ENCODE measurements around the gene LENG9.

Gene LENG9

GRCh38 chr19:54436031-54436523 is 27.5 kb downstream of the LENG9 start:
- peak; percentile 52 for DNase-seq

DNA sequence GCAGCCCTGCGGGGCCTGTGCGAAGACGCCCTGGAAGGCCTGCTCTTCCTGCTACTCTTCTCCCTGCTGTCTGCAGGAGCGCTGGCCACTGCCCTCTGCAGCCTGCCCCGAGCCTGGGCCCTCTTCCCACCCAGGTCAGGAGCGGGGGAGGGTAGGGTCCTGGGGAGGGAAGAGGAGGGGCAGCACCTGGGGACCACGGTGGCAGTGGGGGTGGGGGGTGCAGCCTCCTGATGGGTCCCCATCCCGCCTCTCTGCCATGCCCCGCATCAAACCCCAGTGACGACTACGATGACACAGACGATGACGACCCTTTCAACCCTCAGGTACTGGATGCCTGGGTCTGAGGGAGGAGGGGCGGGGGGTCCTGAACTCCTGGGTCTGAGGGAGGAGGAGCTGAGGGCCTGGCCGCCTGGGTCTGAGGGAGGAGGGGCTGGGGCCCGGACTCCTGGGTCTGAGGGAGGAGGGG is 28.0 kb downstream of the LENG9 start:
- peak; percentile 47 for DNase-seq

DNA sequence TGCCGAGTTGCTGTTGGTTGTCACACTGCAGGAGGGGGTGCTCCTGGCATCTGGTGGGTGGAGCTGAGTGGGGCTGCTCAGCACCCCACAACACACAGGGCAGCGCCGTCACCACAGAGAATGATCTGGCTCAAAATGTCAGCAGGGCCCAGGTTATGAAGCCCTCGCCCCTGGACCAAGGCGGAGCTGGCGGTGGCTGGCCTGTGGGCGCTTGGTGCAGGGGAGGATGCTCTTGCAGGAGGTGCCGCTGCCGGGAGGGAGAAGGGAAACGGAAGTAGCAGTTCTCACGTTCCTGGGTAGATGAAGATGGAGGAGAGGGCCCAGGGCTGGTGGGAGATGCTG is 28.7 kb downstream of the LENG9 start:
- DNase-seq = no peak

DNA sequence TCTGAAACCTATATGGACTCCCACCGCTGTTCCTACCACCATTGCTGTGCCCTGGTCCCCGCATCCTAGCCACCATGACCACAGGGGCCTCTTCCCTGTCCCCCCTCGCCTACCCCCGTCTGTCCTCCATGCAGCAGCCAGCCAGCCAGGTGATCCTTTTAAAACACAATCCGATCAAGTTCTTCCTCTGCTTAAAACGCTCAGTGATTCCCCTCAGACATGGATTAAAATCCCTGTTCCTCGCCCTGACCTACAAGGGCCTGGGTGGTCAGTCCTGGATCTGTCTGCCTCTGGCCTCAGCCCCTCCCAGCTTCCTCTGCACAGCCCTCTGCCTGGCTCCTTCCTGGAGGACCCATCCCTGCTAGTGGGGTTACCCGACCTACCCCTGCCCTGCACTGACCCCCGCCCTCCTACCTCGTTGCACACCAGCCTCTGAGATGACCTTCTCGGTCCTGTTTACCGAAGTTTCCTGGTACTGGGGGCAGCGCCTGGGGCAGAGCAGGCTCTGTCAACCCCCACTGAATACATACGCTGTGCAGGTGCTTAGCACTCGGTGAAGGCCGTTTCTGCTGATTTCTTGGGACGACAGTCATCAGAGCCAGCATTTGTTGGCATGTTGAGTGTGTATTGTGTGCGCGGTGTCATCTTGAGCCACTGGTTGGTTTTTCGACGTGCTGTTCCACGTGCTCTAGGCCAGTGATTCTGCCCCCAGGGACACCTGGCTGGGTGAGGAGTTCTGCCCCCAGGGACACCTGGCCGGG is 29.3 kb downstream of the LENG9 start:
- DNase-seq = no peak

GRCh38 chr19:54433697-54434096 is 29.9 kb downstream of the LENG9 start:
- DNase-seq = no peak

DNA sequence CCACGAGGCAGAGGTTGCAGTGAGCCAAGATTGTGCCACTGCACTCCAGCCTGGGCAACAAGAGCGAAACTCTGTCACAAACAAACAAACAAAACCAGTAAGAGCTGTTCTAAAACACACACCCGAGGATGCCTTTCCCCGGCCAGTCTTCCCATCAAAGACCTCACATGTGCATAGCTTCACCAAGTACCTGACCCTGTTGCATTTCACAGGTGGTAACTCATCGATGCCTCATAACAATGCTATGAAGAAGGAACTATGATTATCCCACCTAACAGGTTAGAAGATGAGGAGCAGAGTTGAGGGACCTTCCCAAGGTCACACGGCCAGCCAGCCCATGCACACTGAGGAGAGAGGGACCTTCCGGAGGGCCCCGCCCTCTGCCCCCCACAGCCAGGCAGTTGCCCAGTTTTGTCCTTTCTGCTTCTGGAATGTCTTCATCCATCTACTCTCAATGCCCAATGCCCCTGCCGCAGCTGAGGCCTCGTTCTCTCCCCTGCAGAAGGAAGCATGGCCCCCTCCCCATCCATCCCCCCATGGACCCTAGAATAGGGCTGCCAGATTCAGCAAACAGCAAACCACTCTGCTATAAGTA is 31.3 kb downstream of the LENG9 start:
- no peak for DNase-seq

DNA sequence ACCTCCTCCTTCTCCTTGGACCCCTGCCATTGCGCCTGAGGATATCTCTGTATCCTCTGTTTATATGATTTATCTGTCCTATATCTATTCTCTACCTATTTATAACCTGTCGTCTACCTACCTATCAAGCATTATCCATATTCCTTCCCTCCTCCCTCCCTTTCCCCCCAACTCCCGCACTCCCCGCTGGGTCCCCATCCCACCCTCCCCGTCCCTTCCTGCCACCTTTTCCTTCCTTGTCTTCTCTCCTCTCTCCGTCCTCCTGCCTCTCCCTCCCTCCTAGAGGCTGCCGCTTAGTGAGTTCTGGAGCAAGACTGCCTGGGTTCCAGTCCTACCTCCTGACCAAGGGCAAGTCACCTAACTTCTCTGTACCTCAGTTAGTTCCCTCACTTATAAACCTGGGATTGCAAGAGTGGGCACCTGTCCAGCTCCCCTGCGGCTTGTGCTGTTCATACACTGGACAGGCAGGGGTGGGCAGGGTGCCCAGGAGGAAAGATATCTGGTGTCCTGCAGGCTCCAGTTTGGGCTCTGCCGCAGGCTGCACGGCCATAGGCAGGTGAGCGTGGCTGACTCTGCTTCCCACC is 32.2 kb downstream of the LENG9 start:
- DNase-seq = no peak

DNA sequence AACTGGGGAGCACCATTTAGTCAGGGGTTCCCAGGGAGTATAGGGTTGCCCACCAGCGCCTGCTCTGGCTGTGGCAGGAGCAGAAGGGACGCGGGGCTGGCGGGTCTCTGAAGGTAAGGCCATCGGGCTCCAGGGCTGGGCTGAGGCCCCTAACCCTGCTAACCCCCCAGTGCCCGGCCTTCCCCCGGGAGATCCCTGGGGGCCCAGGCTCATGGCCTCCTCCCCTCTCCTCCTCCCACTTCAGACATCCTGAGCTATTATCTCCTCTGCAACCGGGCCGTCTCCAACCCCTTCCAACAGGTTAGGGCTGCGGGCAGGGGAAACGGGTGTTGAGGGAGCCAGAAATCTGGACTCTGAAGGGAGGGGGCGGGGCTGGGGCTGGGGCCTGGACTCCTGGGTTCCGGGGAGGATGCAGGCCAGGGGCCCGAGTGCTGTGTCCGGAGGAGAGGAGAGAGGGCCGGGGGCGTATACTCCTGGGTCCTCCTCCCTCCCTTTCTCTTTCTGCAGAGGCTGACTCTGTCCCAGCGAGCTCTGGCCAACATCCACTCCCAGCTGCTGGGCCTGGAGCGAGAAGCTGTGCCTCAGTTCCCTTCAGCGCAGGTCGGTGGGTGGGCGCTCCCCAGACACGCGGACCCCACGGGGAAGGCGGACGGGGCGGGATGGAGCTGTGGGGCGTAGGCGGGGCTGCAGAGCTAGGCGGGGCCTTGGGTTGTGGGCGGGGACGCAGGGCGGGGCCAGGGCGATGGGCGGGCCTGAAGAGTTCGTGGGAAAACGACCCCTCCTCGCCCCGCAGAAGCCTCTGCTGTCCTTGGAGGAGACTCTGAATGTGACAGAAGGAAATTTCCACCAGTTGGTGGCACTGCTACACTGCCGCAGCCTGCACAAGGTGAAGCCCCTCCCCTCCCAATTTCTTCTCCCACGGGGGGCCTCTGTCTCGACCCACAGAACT is 33.0 kb downstream of the LENG9 start:
- DNase-seq = peak; percentile 90

- peak; percentile 35 for DNase-seq
These were observed 33.9 kb downstream of the LENG9 start for GRCh38 chr19:54429545-54430227.

- no peak for DNase-seq
These were observed 34.4 kb downstream of the LENG9 start for GRCh38 chr19:54429176-54429495.

DNA sequence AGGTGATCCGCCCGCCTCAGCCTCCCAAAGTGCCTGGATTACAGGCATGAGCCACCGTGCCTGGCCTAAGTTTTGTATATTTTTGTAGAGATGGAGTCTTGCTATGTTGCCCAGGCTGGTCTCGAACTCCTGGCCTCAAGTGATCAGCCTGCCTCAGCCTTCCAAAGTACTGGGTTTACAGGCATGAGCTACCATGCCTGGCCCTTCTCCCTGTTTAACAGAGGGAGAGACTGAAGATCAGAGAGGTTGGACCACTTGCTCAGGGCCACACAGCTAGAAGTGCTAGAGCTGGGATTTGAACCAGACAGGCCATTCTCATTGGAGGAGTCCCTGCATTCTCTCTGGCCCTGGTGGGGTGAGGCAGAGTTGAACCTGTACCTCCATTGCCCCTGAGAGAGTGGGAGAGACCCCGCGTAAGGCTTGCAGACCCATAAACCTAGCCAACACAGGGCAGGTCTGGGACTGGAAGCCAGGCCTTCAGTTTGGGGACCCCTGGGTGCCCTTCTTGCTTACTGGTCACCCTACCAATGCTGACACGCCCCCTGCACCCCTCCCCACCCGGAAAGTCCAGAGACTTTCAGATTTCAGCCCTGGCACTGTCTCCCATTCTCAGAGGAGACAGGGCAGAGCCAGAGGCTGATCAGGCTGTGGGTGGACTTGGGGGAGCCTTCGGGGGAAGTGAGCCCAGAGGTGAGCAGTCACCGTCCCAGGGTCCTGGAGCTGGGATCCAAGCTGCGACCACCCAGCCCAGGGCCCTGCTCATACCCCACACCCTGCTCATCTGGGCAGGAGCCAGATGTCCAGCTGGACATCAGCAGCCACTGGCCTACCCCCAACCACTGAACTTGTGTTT is 35.0 kb downstream of the LENG9 start:
- DNase-seq = no peak

DNA sequence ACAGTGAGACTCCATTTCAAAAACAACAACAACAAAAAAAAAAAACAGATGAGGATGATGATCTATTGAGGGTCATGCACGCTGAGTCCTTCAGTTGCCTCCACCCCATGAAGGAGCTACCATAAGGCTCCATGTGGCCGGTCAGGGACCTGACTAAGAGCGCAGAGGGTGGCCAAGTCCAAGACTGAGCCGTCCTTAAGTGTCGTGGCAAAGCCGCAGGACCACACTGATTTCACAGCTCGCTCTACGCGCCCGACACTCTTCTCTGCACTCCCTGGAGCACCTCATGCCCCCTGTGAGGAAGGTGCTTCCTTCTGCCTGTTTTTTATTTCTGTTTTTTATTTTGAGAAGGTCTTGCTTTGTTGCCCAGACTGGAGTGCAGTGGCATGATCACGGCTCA is 36.0 kb downstream of the LENG9 start:
- DNase-seq = no peak

GRCh38 chr19:54426291-54426931 is 37.2 kb downstream of the LENG9 start:
- peak; percentile 77 for DNase-seq

- no peak for DNase-seq
These were observed 38.2 kb downstream of the LENG9 start for GRCh38 chr19:54425382-54425723.

GRCh38 chr19:54424660-54425381 is 38.8 kb downstream of the LENG9 start:
- no peak for DNase-seq

- DNase-seq = no peak
These were observed 39.4 kb downstream of the LENG9 start for GRCh38 chr19:54424201-54424600.

DNA sequence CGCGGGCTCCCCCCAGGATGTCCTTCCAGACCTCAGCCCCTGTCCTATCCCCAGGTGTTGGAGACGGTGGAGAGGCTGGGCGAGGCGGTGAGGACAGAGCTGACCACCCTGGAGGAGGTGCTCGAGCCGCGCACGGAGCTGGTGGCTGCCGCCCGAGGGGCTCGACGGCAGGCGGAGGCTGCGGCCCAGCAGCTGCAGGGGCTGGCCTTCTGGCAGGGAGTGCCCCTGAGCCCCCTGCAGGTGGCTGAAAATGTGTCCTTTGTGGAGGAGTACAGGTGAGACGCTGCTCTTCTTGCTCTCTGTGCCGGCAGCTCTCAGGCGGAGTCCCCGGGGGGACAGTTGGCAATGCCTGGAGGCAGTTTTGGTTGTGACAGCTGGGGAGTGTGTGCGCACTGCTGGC is 41.4 kb downstream of the LENG9 start:
- no peak for DNase-seq

DNA sequence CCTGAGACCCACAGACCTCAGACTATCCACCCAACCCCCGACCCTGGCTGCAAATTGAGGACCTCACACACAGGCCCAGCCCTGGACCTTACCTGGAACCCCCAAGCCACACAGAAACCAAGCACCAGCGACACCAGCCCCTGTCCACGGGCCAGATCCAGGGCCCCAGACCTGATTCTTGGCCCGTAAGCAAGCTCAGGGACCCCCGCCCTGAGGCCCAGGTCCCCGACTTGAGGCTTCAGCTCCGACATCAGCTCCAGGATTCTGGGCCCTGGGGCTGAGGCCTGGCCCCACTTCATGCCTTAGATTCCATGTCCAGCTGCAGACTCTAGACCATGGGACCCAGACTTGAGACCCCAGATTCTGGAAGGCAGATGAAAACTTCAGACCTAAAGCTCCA is 42.1 kb downstream of the LENG9 start:
- peak; percentile 21 for DNase-seq

GRCh38 chr19:54421169-54421516 is 42.4 kb downstream of the LENG9 start:
- no peak for DNase-seq

- peak; percentile 93 for DNase-seq
These were observed 43.0 kb downstream of the LENG9 start for GRCh38 chr19:54420383-54421168.

All from eye (tissue), 1 donor.